ENCODE results near the gene HAVCR2. TPM values are rescaled to one million over a fixed set of nuclear protein-coding genes. Genes with fewer than 3 reads are reported as not detected.

The HAVCR2 gene
- total and polyA plus RNA-seq, 2 experiments from 2014 or later: 0.52 to 1.7 TPM

GRCh38 chr5:157106630-157107461 is 2.0 kb downstream of the HAVCR2 start:
- no peak overlapping the region for H2AFZ ChIP-seq
- no peaks in the 10 kb centered on the region for H3K9me3 ChIP-seq (ENCODE audit: low read depth)
- no peaks in the 10 kb centered on the region for H3K27me3 ChIP-seq
- H3K4me2 ChIP-seq: no peak overlapping the region
- 88% methylated on average over 14 of the region's 14 CpGs for WGBS (ENCODE audit: low lambda C conversion rate, missing lambda C conversion rate)
- no peak overlapping the region for H3K27ac ChIP-seq
- no peaks in the 10 kb centered on the region for H3K36me3 ChIP-seq (replicated peaks; ENCODE audit: insufficient read depth, low read depth)
- TF ChIP-seq, protein P1, sequence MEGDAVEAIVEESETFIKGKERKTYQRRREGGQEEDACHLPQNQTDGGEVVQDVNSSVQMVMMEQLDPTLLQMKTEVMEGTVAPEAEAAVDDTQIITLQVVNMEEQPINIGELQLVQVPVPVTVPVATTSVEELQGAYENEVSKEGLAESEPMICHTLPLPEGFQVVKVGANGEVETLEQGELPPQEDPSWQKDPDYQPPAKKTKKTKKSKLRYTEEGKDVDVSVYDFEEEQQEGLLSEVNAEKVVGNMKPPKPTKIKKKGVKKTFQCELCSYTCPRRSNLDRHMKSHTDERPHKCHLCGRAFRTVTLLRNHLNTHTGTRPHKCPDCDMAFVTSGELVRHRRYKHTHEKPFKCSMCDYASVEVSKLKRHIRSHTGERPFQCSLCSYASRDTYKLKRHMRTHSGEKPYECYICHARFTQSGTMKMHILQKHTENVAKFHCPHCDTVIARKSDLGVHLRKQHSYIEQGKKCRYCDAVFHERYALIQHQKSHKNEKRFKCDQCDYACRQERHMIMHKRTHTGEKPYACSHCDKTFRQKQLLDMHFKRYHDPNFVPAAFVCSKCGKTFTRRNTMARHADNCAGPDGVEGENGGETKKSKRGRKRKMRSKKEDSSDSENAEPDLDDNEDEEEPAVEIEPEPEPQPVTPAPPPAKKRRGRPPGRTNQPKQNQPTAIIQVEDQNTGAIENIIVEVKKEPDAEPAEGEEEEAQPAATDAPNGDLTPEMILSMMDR (IDR thresholded peaks at IDR 0.05; ENCODE audit: poor library complexity): no peak
- no peak for TF ChIP-seq EZH2phosphoT487 (IDR thresholded peaks at IDR 0.05; ENCODE audit: low read depth, severe bottlenecking, unreplicated experiment)
- no peak for TF ChIP-seq EZH2 (IDR thresholded peaks at IDR 0.05; ENCODE audit: borderline replicate concordance)
- no peaks in the 10 kb centered on the region for H3K9me2 ChIP-seq (replicated peaks; ENCODE audit: insufficient read depth)
- no peak for DNase-seq (ENCODE audit: low spot score)
- H3K4me1 ChIP-seq (ENCODE audit: insufficient read depth): no peaks in the 10 kb centered on the region
- H3K4me3 ChIP-seq: no peak overlapping the region
- H3K79me2 ChIP-seq: no peaks in the 10 kb centered on the region
- no peaks in the 10 kb centered on the region for H4K20me1 ChIP-seq (ENCODE audit: insufficient read depth, poor library complexity, severe bottlenecking)

GRCh38 chr5:157100140-157100679 is 8.6 kb downstream of the HAVCR2 start:
- Histone ChIP-seq H3K27ac (no peak overlapping the region), H2AFZ (no peak overlapping the region), H3K4me3 (no peak overlapping the region)

GRCh38 chr5:157088342-157088990 is 20.4 kb downstream of the HAVCR2 start:
- TF ChIP-seq EZH2 (IDR thresholded peaks at IDR 0.05; ENCODE audit: borderline replicate concordance) (no peak), EZH2phosphoT487 (IDR thresholded peaks at IDR 0.05; ENCODE audit: low read depth, severe bottlenecking, unreplicated experiment) (no peak)
- TF ChIP-seq, protein P1 (IDR thresholded peaks at IDR 0.05; ENCODE audit: poor library complexity): no peak
- no peak for DNase-seq (ENCODE audit: low spot score)
- no peak overlapping the region for H2AFZ ChIP-seq
- H3K9me2 ChIP-seq (replicated peaks; ENCODE audit: insufficient read depth): no peaks in the 10 kb centered on the region
- no peaks in the 10 kb centered on the region for H3K4me1 ChIP-seq (ENCODE audit: insufficient read depth)
- no peaks in the 10 kb centered on the region for H3K36me3 ChIP-seq (replicated peaks; ENCODE audit: insufficient read depth, low read depth)
- no peaks in the 10 kb centered on the region for H3K27me3 ChIP-seq
- H3K4me3 ChIP-seq: no peak overlapping the region
- H3K4me2 ChIP-seq: no peak overlapping the region
- peak overlapping the region; percentile 25 for H3K27ac ChIP-seq
- H4K20me1 ChIP-seq (ENCODE audit: insufficient read depth, poor library complexity, severe bottlenecking): no peaks in the 10 kb centered on the region
- H3K79me2 ChIP-seq: no peaks in the 10 kb centered on the region
- no peaks in the 10 kb centered on the region for H3K9me3 ChIP-seq (ENCODE audit: low read depth)
- 68% methylated on average over 3 of the region's 3 CpGs for WGBS (ENCODE audit: low lambda C conversion rate, missing lambda C conversion rate)

More at GRCh38 chr5:157100140-157100679, 8.6 kb downstream of the HAVCR2 start:
- no peaks in the 10 kb centered on the region for H3K4me1 ChIP-seq (ENCODE audit: insufficient read depth)
- no peaks in the 10 kb centered on the region for H3K9me2 ChIP-seq (replicated peaks; ENCODE audit: insufficient read depth)
- no peak overlapping the region for H3K4me2 ChIP-seq
- TF ChIP-seq EZH2 (IDR thresholded peaks at IDR 0.05; ENCODE audit: borderline replicate concordance): no peak
- no peak for TF ChIP-seq EZH2phosphoT487 (IDR thresholded peaks at IDR 0.05; ENCODE audit: low read depth, severe bottlenecking, unreplicated experiment)
- TF ChIP-seq, protein P1 (IDR thresholded peaks at IDR 0.05; ENCODE audit: poor library complexity): no peak
- WGBS (ENCODE audit: low lambda C conversion rate, missing lambda C conversion rate): 82% methylated on average over 2 of the region's 2 CpGs
- no peaks in the 10 kb centered on the region for H3K9me3 ChIP-seq (ENCODE audit: low read depth)
- no peaks in the 10 kb centered on the region for H3K36me3 ChIP-seq (replicated peaks; ENCODE audit: insufficient read depth, low read depth)
- DNase-seq (ENCODE audit: low spot score): no peak
- H3K79me2 ChIP-seq: no peaks in the 10 kb centered on the region
- H3K27me3 ChIP-seq: no peaks in the 10 kb centered on the region
- H4K20me1 ChIP-seq (ENCODE audit: insufficient read depth, poor library complexity, severe bottlenecking): no peaks in the 10 kb centered on the region
